Middle frontal gyrus (tissue), 1 donor: Measurements from ENCODE around the gene LRRC56.

ENCODE experiments used
- DNase-seq: peaks from one replicate; pipeline ENCODE4 v3.0.0-alpha.2; 2015; ENCODE audit warnings: low spot score; ENCODE audit errors: extremely low spot score

LRRC56 gene

DNA sequence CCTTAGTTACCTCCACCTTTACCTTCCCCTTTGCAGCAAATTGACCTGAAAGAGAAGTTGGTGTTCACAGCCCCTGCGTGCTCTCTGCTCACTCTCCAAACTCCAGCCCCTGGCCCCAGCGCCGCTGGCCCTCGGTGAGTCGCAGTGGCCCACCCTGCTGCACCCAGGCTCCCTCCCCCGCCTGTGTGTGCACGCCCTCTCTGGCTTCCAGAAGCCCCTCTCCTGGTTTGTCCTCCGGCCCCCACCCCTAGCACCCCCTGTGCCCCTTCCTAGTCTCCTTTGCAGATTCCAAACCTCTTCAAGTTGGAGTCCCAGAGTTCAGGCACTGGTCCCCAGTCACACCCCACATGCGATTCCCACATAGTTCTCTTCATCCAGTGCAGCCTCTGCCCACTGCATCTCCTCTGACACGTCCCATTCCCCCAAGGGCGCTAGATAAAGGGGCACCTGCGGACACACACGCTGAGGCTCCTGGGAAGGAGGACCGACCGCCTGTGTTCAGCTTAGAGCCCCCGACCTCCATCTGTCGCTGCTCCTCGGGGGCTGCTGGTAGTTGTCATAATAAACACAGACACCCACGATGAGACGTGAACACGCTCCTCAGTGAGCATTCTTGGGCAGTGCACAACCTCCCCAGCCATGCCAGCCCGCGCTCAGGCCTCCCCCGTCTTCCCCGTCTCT lies 37.4 kb downstream of the LRRC56 start:
- DNase-seq, result no peak

DNA sequence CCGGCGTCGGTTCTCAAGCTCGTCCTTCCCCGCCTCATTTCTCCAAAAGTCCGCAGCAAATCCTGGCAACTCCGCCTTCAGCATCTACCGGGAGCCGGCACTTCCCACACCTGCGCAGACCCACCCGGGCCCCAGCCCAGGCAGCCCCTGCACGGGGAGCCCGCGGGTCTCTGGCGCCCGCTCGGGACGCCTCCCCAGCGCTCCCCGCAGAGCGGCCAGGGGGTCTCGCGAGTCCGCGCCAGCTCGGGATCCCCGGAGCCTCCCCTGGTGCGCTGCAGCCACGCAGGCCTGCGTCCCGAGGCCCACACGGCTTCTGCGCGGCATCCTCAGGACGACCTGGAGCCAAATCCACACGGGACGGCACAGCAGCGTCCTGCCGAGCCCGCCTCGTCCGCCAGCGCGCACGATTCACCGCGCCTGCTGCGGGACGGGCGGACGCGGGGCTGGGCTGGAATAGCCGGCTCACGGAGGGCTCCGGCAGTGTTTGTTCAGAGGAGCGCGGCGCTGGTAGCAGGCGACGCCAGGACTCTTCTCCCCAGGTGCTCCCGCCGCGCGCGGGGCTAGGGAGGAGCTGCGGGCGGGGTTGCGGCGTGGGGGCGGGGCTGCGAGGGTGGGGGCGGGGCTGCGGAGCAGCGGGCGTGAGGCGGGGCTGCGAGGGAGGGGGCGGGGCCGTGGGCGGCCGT lies 38.1 kb downstream of the LRRC56 start:
- peak; percentile 16 for DNase-seq

DNA sequence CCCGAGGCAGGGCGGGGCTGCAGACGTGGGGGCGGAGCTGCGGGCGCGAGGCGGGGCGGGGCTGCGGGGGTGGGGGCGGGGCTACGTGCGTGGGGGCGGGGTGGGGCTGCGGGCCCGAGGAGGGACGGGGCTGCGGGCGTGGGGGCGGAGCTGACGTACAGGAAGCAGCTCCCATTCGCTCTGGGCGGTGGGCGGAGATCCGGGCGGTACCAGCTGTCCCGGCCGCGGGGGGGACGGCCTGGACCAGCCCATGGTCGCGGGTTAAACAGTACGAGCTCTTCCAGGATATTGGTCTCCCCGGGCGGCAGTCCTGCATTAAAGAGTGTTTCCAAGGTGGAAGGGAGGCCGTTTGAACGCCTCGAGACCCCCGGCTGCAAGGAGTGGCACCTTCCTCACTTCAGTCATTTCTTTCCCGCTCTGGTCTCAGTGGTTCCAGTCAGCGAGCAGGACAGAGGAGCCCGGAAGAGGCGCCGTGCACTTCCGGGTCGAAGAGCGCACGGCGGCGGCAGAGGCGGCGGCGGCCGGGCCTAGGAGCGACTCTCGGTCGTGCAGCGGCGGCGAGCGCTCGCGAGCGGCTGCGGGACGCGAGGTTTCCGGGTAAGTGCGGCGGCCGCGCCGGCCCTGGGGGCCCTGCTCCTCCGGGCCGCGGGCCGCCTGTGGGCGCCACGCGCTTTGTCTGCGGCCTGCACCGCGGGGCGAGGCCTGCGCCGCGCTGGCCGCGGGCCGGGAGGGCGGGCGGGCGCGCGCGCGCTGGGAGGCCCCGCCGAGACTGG lies 38.9 kb downstream of the LRRC56 start, which contains the start of gene PHRF1:
Gene PHRF1, plus strand, starts transcription at position 475 of the 773 bp plus-strand sequence. CDS start 5,043 bp downstream, outside the sequence.
- peak; percentile 88 for DNase-seq

GRCh38 chr11:576811-577610 lies 39.7 kb downstream of the LRRC56 start:
- no peak for DNase-seq

GRCh38 chr11:577611-577894 lies 40.2 kb downstream of the LRRC56 start:
- DNase-seq, result no peak

- DNase-seq, result no peak
These were observed 41.1 kb downstream of the LRRC56 start for GRCh38 chr11:578276-579035.

DNA sequence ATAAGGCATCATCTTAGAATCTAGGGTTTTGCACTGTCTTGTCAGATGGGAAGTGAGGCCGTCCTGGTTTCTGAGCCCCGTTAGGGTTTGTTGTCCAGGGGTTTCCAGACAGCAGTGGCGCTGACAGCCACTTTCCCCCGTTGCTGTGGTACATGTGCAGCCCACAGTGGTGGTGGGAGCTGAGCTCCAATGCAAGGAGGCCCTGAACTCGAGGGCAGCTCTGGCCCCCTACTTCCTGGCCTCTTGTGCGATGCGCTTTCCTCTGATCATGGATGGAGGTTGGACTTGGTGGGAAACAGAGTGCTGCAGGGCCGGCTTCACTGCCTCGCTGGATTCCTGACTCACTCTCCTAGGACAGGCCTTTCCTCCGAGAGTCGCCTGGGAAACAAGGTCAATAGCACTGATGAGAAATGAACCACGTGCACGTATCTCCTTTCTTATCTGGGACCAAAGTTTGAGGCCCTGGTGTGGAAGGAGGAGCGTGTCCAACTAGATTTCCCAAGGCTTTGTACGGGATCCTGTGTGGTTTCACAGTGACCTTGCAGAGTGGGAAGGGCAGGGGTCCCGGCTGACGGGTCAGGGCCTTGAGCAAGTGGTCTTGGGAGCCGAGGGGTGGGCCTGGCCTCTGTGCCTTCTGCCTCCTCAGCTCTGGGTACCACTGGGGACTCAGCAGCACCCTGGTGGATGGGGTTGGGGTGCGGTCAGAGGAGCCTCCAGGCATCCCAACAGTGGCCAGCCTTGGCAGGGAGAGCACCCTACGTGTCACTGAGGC lies 42.7 kb downstream of the LRRC56 start:
- DNase-seq, result no peak

- no peak for DNase-seq
These were observed 44.0 kb downstream of the LRRC56 start for GRCh38 chr11:581342-581741.

DNA sequence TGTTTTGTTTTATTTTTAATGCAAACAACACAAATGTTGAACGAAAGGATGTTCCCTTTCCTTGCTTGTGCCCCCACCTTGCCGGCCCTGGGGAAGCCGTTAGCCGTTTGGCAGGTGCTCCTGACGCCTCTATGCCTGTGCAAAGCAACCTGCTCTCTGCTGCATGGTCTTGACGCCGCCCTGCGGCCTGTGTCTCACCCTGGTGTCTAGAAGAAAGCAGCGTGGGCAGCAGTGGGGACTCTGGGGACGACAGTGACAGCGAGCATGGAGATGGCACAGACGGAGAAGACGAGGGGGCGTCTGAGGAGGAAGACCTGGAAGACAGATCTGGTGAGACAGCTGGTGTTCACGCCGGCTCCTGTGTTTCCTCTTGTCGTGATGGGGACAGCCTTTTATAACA lies 44.4 kb downstream of the LRRC56 start:
- peak; percentile 73 for DNase-seq

DNA sequence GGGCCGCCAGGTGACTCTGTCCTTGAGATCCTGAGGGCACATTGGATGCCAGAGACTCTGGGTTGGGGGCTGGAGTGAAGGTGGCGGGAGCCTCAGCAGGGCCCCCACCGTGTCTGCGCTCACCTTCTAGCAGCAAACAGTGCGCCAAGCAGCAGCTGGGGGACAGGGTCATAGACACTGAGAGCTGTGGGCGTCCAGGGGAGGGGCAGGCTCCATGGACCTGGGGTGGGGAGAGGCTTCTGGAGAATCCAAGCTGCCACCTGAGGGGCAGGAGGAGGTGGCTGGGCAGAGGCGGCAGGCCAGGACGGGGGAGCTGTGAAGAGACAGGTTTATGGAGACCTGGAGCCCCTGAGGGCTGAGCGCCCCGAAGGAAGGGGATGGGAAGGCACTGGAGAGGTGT lies 47.0 kb downstream of the LRRC56 start:
- no peak for DNase-seq

DNA sequence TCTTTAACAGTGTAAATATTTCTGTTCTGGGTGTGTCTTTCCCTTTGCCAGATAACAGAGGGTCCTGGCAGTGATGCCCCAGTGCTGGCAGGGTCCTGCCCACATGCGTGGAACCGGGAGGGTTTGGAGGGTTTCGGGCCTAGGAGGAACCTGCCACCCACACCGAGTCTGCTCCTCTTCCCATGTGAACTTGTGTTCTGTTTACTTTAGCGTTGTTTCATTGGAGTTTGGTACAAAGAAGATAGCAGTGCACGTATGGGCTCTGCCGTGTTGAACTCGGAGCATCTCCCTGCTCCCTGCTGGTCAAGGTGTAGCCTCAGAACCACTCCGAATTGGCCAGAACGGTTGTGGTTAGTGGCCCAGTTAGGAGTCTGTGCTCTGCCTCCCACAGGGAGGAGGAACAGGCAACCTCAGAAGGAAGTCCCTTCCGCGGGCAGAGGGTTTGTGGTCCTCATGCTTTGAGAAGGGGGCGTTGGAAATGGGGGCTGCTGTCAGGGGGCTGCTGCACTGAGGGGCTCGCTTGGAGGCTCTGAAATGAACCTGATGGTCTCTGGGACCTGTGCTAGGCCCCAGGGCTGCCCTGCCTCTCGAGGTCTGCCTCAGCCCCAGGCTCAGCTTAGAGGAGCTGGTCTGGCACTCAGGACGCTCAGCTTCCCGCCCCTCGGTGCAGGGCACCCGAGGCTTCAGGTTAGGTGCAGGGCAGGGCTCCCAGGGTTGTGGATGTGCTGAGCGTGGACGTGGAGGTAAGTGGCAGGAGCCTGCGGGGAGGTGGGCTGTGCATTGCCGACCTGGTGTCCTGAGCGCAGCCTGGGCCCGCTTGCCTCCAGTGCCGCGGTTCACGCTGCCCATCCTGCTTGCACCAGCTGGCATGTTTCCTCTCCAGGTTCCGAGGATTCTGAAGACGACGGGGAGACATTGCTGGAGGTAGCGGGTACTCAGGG lies 49.3 kb downstream of the LRRC56 start:
- no peak for DNase-seq

GRCh38 chr11:587546-587945 lies 50.2 kb downstream of the LRRC56 start:
- no peak for DNase-seq

DNA sequence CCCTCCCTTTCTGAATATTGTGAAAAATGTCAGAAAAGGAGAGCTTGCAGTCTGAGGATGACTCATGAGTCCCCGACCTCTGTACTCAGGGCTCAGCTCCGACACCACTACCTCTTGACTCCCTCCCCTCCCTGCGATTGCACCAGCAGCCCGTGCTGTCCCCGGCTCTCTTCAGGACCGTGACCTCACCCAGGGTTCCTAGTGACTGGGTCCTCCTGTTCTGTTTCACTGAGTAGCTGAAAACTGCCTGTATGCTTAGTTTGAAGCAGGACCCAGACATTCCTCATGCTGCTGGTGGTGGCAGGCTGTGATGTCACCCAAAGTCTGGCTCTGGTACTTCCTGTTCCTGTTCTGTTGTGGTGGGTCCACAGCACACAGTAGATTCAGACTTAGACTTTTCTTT lies 50.7 kb downstream of the LRRC56 start:
- no peak for DNase-seq

DNA sequence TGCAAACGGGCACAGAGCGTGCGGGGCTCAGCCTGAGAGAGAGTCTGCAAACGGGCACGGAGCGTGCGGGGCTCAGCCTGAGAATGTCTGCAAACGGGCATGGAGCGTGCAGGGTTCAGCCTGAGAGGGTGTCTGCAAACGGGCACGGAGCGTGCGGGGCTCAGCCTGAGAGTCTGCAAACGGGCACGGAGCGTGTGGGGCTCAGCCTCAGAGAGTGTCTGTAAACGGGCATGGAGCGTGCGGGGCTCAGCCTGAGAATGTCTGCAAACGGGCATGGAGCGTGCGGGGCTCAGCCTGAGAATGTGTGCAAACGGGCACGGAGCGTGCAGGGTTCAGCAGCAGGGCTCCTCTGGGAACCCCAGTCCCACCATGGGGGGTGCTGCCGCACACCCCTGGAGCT lies 52.5 kb downstream of the LRRC56 start:
- DNase-seq, result no peak

DNA sequence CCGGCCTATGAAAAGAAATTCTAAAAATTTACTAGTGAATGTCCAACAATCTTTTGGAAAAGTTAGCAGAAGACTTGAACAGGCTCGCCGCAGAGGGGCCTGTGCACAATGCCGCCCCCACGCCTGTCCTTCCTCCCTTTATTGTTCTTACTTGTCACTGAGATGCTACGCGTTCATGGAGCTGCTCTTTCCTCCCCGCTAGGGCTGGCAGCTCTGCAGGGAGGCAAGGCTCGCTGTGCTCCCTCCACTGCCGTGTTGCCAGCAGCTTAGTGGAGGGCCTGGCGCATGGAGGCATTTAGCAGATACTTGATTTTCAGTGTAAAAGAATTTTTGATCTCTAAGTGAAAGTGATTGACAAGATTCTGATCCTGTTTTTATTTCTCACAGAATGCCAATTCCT lies 53.7 kb downstream of the LRRC56 start:
- DNase-seq, result no peak

DNA sequence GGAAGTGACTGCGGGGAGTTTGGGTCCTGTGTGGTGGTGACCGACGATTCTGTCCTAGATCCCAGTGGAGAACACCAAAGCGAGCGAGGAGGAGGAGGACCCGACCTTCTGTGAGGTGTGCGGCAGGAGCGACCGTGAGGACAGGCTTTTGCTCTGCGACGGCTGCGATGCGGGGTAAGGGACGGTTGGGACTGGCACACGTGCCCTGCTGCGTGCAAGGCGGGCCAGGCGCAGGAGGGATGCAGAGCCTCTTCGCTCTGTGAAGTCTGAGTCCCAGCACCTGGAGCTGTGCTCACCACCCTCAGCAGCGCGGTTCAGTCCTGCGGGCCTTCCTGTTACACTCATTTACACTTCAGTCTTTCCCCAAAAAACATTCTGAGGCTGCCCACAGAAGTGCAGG lies 55.2 kb downstream of the LRRC56 start:
- DNase-seq, result no peak

- no peak for DNase-seq
These were observed 55.6 kb downstream of the LRRC56 start for GRCh38 chr11:592918-593317.

- no peak for DNase-seq
These were observed 56.0 kb downstream of the LRRC56 start for GRCh38 chr11:593347-593746.

GRCh38 chr11:595400-595799 lies 58.1 kb downstream of the LRRC56 start:
- DNase-seq, result no peak
